OCI-LY1 (cell line): ENCODE measurements around the gene HNRNPLL.

Source experiments
- CTCF ChIP-seq: fragments of 200-600 bp; sonication (generic), shearing (Covaris generic); IDR thresholded peaks from 2 replicates; pipeline ENCODE4 v1.5.1; 2017; ENCODE audit warnings: mild to moderate bottlenecking, antibody characterized with exemption, low read length, moderate library complexity, mixed read lengths
- EZH2 ChIP-seq: fragments of 200-600 bp; sonication (generic), shearing (Covaris generic); IDR thresholded peaks from 2 replicates; pipeline ENCODE4 v1.8.0; 2017; ENCODE audit warnings: borderline replicate concordance, mixed run types, mild to moderate bottlenecking, antibody characterized with exemption, low read length, moderate library complexity, mixed read lengths

- TF ChIP-seq EZH2 (no peak), CTCF (no peak)
These were observed 16.9 kb upstream of the HNRNPLL start for GRCh38 chr2:38619458-38620164.
